ENCODE data around the gene PAH.

PAH gene

GRCh38 chr12:102950107-102950949, 33.3 kb upstream of the PAH start:
- DNase-seq (ENCODE audit: low read depth), result no peak

GRCh38 chr12:102948941-102949352, 31.9 kb upstream of the PAH start:
- DNase-seq (ENCODE audit: low read depth), result peak; percentile 12

- no peak for DNase-seq (ENCODE audit: low read depth)
These were observed 29.0 kb upstream of the PAH start for GRCh38 chr12:102946042-102946441.

GRCh38 chr12:102939670-102940222, 22.7 kb upstream of the PAH start:
- DNase-seq (ENCODE audit: low read depth), result no peak

GRCh38 chr12:102939059-102939458, 22.0 kb upstream of the PAH start:
- DNase-seq (ENCODE audit: low read depth), result no peak

GRCh38 chr12:102933168-102933567, 16.1 kb upstream of the PAH start:
- no peak for DNase-seq (ENCODE audit: low read depth)

GRCh38 chr12:102927220-102927619, 10.2 kb upstream of the PAH start:
- DNase-seq (ENCODE audit: low read depth), result no peak

GRCh38 chr12:102921240-102921639, 4.2 kb upstream of the PAH start:
- no peak for DNase-seq (ENCODE audit: low read depth)

- no peak for DNase-seq (ENCODE audit: low read depth)
These were observed 3.2 kb upstream of the PAH start for GRCh38 chr12:102920271-102920670.

GRCh38 chr12:102918840-102919239, 1.8 kb upstream of the PAH start:
- no peak for DNase-seq (ENCODE audit: low read depth)

- no peak for DNase-seq (ENCODE audit: low read depth)
These were observed 605 bp downstream of the PAH start for GRCh38 chr12:102916252-102917025.

GRCh38 chr12:102913453-102914226, 3.4 kb downstream of the PAH start:
- no peak for DNase-seq (ENCODE audit: low read depth)

GRCh38 chr12:102912258-102912657, 4.8 kb downstream of the PAH start:
- no peak for DNase-seq (ENCODE audit: low read depth)

- no peak for DNase-seq (ENCODE audit: low read depth)
These were observed 5.7 kb downstream of the PAH start for GRCh38 chr12:102911320-102911719.

GRCh38 chr12:102910792-102911191, 6.3 kb downstream of the PAH start:
- DNase-seq (ENCODE audit: low read depth), result no peak

- DNase-seq (ENCODE audit: low read depth), result no peak
These were observed 6.9 kb downstream of the PAH start for GRCh38 chr12:102910137-102910536.

GRCh38 chr12:102907918-102908317, 9.1 kb downstream of the PAH start:
- DNase-seq (ENCODE audit: low read depth), result no peak

GRCh38 chr12:102905229-102905628, 11.8 kb downstream of the PAH start:
- DNase-seq (ENCODE audit: low read depth), result no peak

- DNase-seq (ENCODE audit: low read depth), result no peak
These were observed 13.6 kb downstream of the PAH start for GRCh38 chr12:102903337-102904007.

GRCh38 chr12:102902093-102902492, 15.0 kb downstream of the PAH start:
- no peak for DNase-seq (ENCODE audit: low read depth)

- DNase-seq (ENCODE audit: low read depth), result no peak
These were observed 16.7 kb downstream of the PAH start for GRCh38 chr12:102900389-102900788.

- DNase-seq (ENCODE audit: low read depth), result no peak
These were observed 21.0 kb downstream of the PAH start for GRCh38 chr12:102896067-102896466.

Data from activated T-helper 9 cell treated with anti-CD3 and anti-CD28 coated beads, Interleukin-2, amount 50 U/mL, for 16 hours (primary cell).